GM18858 (cell line): ENCODE data around the gene FAM171A1.
"Not testable (repeated sequence)": the region's sequence is repeated elsewhere in the genome, so short reads cannot be mapped to it uniquely, and the experiment has no call there.

Source experiments
- ATAC-seq: cut with Tn5 transposase; IDR thresholded peaks from one replicate; pipeline ENCODE4 v1.9.1; 2021; ENCODE audit not compliant: unreplicated experiment

FAM171A1 gene

DNA sequence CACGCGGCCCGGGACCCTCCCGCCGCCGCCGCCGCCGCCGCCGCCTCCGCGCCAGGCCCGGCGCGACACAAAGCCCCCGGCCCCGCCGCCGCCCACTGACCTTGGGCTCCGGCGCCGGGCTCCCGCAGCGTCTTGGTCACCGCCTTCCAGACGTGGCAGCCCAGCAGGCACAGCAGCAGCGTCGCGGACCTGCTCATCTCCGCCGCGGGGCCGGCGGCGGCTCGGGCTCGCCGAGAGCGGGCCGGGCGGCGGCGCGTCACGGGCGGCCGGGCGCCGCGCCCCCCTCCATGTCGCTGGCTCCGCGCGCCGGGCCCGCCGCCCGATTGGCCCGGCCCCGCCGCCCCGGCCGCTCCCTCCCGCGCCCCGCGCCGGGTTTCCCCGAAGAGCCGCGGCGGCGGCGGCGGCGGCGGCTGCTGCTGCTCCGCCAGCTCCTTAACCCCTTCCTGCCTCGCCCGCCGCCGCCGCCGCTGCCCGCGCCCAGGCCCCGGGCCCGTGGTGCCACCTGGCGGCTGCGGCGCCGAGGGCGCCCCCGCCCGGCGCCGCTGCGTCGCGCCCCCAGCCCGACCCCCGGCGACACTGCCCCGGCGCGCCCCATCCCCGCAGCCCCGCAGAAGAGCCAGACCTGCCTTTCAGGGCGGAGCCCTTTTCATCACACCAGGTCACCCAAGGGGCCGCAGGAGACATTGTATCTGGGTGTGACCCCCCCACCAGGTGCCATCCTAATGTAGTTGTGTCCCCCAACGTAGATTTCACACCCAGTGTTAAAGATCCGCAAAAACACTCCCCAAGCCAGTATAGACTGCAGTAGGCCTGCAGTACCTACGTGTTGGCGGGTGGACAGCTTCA lies at the start of gene FAM171A1:
Gene FAM171A1, minus strand, starts transcription at position 434 of the 846 bp plus-strand sequence. Its CDS starts 237 bp downstream, at position 197.
- no peak for ATAC-seq

- ATAC-seq = no peak
Observed at GRCh38 chr10:15420858-15421257, 49.8 kb upstream of the FAM171A1 start.

DNA sequence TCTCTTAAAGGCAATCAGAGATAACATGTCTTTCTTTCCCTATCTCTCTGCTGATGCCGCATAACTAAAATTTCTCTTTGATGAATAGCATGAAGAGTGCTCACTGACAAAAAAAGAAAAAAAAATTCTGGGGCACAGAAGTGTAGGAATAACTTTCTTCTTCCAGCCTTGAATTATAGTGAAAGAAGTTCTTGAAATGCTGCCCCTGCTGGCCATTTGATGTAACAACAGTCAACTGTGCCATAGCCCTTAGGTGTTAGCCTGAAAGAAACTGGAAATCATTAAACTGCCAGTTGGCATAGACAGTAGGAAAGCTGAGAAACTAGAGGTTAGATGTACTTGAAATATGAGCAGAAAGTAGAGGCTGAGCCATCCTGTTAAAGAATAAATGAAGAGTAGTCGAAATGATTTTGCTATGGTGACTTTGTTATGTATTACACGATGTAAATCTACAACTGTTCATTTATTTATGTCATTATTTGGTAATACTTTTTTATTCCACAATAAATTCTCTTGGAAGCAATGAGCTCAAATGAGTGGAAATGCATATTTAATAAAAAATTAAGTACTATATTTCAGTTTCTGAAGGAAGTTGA lies 48.3 kb upstream of the FAM171A1 start:
- ATAC-seq = no peak

GRCh38 chr10:15416034-15416433 lies 44.9 kb upstream of the FAM171A1 start:
- ATAC-seq = no peak

GRCh38 chr10:15411010-15411409 lies 39.9 kb upstream of the FAM171A1 start:
- no peak for ATAC-seq

GRCh38 chr10:15409350-15409749 lies 38.3 kb upstream of the FAM171A1 start:
- not testable (repeated sequence) for ATAC-seq

DNA sequence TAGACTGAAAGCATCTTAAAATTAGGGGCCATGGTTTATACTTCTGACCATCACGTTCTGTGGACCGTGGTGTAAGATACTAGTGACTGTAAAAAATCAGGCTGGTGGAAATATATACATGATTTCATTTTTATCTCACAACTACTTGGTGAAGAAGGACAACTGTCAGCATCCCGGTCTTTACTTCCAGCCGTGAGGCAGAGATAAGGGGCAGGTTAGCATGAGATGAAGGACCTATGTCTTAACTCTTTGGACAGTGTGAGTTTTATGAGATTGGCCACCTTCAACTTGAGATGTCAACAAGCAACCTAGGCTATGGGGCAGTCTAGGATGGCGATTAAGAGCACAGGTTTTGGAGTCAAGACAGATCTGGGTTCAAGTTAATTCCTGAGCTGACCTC lies 37.5 kb upstream of the FAM171A1 start:
- no peak for ATAC-seq

DNA sequence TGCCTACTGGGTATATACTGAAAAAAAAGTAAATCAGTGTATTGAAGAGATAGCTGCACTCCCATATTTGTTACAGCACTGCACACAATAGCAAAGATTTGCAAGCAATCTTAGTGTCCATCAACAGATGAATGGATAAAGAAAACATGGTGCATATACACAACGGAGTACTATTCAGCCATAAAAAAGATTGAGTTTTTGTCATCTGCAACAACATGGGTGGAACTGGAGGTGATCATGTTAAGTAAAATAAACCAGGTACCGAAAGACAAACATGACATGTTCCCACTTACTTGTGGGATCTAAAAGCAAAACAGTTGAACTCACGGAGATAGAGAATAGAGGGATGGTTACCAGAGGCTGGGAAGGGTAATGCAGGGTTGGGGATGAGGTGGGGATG lies 34.2 kb upstream of the FAM171A1 start:
- ATAC-seq = no peak

GRCh38 chr10:15401382-15401781 lies 30.3 kb upstream of the FAM171A1 start:
- no peak for ATAC-seq

GRCh38 chr10:15400461-15400860 lies 29.4 kb upstream of the FAM171A1 start:
- ATAC-seq = not testable (repeated sequence)

DNA sequence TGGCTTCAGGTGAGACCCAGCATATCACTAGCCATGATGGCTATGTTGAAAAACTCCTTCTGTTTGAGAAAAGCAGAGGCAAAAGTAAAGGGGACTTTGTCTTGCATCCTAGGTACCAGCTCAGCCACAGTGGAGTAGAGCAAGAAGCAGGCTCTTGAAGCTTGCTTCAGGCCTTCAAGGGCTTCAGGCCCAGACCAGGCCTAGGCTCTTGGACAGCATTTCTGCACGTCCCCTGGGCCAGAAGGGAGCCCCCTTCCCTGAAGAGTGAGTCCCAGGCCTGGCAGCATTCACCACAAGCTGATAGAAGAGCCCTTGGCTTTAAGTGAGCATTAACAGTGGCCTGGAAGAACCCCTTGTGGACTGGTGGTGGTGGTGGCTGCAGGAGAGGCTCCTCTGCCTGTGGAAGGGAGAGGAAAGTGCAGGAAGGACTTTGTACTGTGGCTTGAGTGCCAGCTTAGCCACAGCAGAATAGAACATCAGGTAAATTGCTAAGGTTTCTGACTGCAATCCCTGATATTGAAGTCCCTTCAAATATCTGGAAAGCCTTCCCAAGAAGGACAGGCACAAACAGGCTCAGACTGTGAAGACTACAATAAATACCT lies 28.1 kb upstream of the FAM171A1 start:
- ATAC-seq = no peak

DNA sequence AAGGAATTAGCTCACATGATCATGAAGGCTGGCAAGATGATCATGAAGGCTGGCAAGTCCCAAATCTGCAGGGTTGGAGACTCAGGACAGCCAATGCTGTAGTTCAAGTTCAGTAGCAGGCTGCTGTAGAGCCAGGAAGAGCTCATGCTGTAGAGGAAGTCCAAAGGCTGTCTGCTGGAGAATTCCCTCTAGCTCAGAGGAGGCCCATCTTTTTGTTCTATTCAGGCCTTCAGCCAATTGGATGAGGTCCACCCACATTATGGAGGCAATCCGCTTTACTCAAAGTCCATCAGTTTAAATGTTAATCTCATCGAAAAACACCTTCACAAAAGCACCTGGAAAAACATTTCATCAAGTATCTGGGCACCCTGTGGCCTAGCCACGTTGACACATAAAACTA lies 24.8 kb upstream of the FAM171A1 start:
- ATAC-seq = no peak

- no peak for ATAC-seq
Observed at GRCh38 chr10:15393139-15393825, 22.2 kb upstream of the FAM171A1 start.

GRCh38 chr10:15391491-15391890 lies 20.4 kb upstream of the FAM171A1 start:
- ATAC-seq = no peak

- ATAC-seq = not testable (repeated sequence)
Observed at GRCh38 chr10:15388172-15388571, 17.1 kb upstream of the FAM171A1 start.

- no peak for ATAC-seq
Observed at GRCh38 chr10:15387021-15387420, 15.9 kb upstream of the FAM171A1 start.

DNA sequence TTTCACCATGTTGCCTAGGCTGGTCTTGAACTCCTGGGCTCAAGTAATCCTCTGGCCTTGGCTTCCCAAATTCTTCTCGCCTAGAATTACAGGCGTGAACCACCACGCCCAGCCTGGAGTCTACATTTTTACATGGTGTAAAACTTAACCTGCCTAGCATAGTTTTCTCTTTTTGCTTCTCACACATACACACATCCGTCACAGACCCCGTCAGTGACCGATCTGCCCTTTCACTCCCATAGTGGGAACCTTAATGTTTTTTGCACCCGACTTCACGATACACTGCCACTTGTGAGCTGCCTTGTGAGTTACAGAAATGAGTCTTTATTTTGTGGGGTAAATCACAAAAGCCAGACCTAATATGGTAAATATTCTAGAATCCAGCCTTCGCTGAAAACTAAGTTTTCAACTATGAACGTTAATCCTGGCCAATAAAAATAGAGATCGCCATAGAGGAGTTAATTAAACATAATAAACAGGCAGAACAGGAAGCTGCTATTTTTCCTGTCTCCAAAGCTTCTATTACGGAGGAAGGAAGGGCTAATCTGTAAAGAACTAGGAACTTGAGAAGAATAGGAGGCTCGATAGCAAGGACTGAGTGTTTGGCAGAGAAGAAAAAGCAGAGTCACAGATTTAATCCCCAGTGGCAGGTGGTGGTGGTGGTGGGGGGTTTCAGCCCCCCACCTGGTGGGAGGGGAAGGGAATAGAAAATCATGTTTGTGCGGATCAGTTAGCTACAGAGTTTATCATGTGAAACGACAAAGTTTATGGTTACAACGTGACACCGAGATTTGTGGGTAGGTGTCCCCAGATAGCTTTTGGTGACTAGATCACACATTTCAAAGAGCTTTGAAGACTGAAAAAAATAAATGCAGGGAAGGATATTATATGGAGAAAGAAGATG lies 14.7 kb upstream of the FAM171A1 start:
- no peak for ATAC-seq

DNA sequence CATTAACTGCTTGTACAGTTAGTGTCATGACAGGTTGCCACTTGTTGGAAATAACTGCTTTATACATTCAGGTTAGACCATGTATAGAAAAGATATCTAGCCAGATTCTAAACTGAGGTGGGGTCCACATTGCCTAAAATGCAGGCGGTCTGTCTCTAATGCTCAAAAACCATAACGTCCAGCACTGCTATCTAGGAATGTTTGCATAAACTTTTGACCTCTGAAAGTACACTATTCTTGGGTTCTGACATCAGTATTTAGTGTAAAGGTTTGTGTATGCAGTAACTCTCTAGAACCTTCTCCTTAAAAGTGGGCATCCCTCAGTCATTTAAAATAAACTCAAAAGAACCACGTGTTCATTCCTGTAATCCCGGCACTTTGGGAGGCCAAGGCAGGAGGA lies 10.3 kb upstream of the FAM171A1 start:
- no peak for ATAC-seq

DNA sequence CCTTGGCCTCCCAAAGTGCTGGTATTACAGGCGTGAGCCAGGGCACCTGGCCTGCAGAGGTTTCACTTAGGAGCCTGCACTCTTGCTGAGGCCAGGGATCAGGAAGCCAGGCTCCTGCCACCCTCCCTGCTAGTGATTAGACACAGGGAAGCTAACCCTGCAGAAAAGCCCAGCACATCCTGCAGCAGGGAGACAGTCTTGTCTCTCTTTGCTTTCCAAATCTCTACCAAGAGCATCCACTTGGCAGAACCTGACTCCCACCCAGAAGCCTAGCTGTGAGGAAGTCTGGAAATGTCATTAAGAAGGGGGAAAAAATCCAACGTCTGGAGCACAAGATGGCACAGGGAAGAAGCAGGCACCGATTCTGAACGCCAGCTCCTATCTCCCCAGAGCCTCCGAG lies 8.0 kb upstream of the FAM171A1 start:
- ATAC-seq = no peak

DNA sequence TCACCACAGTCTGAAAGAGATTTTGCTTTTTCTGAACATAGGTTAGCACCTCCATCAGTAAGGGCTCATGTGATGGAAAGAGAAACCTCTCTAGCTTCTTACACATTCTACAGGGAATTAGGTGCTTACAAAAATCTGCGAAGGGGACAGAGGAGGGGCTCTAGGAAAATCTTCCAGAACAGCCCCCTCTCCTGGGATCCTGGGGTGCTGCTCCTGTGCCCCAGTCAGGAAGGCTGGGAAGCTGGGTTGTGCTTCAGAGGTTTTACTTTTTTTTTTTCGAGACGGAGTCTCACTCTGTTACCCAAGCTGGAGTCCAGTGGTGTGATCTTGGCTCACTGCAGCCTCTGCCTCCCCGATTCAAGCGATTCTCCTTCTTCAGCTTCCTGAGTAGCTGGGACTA lies 7.5 kb upstream of the FAM171A1 start:
- ATAC-seq = no peak
